SU-DHL-6 (cell line): ENCODE measurements around the gene FAM117A.

Experiments used
- H2AFZ ChIP-seq: fragments of 200-600 bp; sonication (generic); 2 replicates; pipeline ENCODE4 v1.6.1; 2014; ENCODE audit warnings: low read depth, mild to moderate bottlenecking, moderate library complexity, mixed read lengths, antibody characterized with exemption, low read length; ENCODE audit not compliant: severe bottlenecking
- H3F3A ChIP-seq: fragments of 200-600 bp; shearing (Covaris generic); 2 replicates; pipeline ENCODE4 v1.6.0; 2016; ENCODE audit warnings: antibody characterized with exemption, mild to moderate bottlenecking; ENCODE audit not compliant: insufficient read depth
- H3K27ac ChIP-seq: fragments of 200-600 bp; sonication (generic); 2 replicates; pipeline ENCODE4 v1.5.1; 2016; ENCODE audit warnings: low read depth, mild to moderate bottlenecking, low read length, moderate library complexity, mixed read lengths
- H3K27me3 ChIP-seq: fragments of 200-600 bp; sonication (generic), shearing (Covaris generic); 2 replicates; pipeline ENCODE4 v1.6.0; 2014; ENCODE audit warnings: mild to moderate bottlenecking, low read length
- H3K36me3 ChIP-seq: fragments of 200-600 bp; sonication (generic); 2 replicates; pipeline ENCODE4 v1.6.1; 2014; ENCODE audit warnings: mild to moderate bottlenecking, low read length, mixed read lengths
- H3K4me2 ChIP-seq: fragments of 300-600, 200-600 bp; shearing (Covaris generic), sonication (generic); 2 replicates; pipeline ENCODE4 v1.6.0; 2014; ENCODE audit warnings: low read length, low read depth, mild to moderate bottlenecking; ENCODE audit not compliant: poor library complexity, severe bottlenecking
- H3K4me3 ChIP-seq: fragments of 200-600 bp; sonication (generic); 2 replicates; pipeline ENCODE4 v1.5.1; 2014; ENCODE audit warnings: antibody characterized with exemption, low read length, mild to moderate bottlenecking, mixed read lengths; ENCODE audit not compliant: insufficient read depth, poor library complexity, severe bottlenecking
- H3K79me2 ChIP-seq: fragments of 200-600 bp; sonication (generic); 2 replicates; pipeline ENCODE4 v1.6.1; 2014; ENCODE audit warnings: mild to moderate bottlenecking, low read length, moderate library complexity; ENCODE audit not compliant: insufficient read depth
- H3K9ac ChIP-seq: fragments of 200-600 bp; sonication (generic); 2 replicates; pipeline ENCODE4 v1.7.0; 2014; ENCODE audit warnings: mild to moderate bottlenecking, low read length
- H3K9me2 ChIP-seq: fragments of 200-600 bp; sonication (generic); replicated peaks from 2 replicates; pipeline ENCODE4 v1.6.1; 2014; ENCODE audit warnings: low read length; ENCODE audit not compliant: insufficient read depth
- H3K9me3 ChIP-seq: fragments of 200-600 bp; sonication (generic); 2 replicates; pipeline ENCODE4 v1.6.1; 2014; ENCODE audit warnings: low read length, mixed read lengths; ENCODE audit not compliant: insufficient read depth
- H4K20me1 ChIP-seq: fragments of 200-600 bp; sonication (generic); 2 replicates; pipeline ENCODE4 v1.6.1; 2014; ENCODE audit warnings: low read depth, mild to moderate bottlenecking, antibody characterized with exemption, low read length, moderate library complexity, mixed read lengths
- CTCF ChIP-seq: fragments of 200-600 bp; sonication (generic); IDR thresholded peaks from one replicate; pipeline ENCODE4 v1.5.1; 2017; ENCODE audit warnings: antibody characterized with exemption, mild to moderate bottlenecking, low read length, moderate library complexity; ENCODE audit not compliant: insufficient read depth, poor library complexity, severe bottlenecking
- EZH2phosphoT487 ChIP-seq: fragments of 200-600 bp; sonication (generic), shearing (Covaris generic); conservative IDR thresholded peaks from 2 replicates; pipeline ENCODE4 v1.6.1; 2018; ENCODE audit warnings: mild to moderate bottlenecking, antibody characterized with exemption, low read length, moderate library complexity, mixed read lengths

FAM117A gene

DNA sequence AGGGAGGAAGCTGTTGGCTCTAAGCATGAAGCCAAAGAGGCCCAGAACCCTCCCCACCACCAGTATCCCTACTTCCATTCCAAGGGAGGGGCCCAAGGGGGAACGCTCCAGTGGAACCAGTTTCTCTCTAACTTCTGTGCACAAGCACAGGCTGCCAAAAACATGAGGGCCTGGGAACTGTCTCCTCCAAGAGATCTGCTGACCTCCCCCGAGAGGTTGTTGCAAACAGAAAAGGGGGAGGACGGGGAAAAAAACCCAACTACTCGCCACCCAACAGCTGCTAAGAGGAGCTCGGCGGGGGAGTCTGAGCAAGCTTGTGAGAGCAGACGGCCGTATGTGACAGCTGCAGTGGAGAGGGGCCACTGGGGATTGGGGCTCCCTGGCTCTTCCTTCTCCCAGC, 40.5 kb downstream of the FAM117A start:
- no peaks in the 10 kb centered on the region for H3K79me2 ChIP-seq
- no peak overlapping the region for H3K4me3 ChIP-seq
- no peak overlapping the region for H3K27ac ChIP-seq
- no peaks in the 10 kb centered on the region for H3K36me3 ChIP-seq
- no peak overlapping the region for H3K4me2 ChIP-seq
- H3F3A ChIP-seq: no peaks in the 10 kb centered on the region
- TF ChIP-seq EZH2phosphoT487: no peak
- no peak for TF ChIP-seq CTCF
- H2AFZ ChIP-seq: no peak overlapping the region
- H3K9me3 ChIP-seq: no peaks in the 10 kb centered on the region
- H4K20me1 ChIP-seq: no peaks in the 10 kb centered on the region
- H3K9me2 ChIP-seq: no peaks in the 10 kb centered on the region
- H3K27me3 ChIP-seq: no peaks in the 10 kb centered on the region
- H3K9ac ChIP-seq: no peak overlapping the region

- Histone ChIP-seq H3F3A (no peaks in the 10 kb centered on the region), H3K9ac (no peak overlapping the region), H3K9me2 (no peaks in the 10 kb centered on the region), H4K20me1 (no peaks in the 10 kb centered on the region), H3K27me3 (no peaks in the 10 kb centered on the region), H3K79me2 (no peaks in the 10 kb centered on the region), H2AFZ (no peak overlapping the region), H3K4me3 (no peak overlapping the region), H3K4me2 (no peak overlapping the region), H3K9me3 (no peaks in the 10 kb centered on the region), H3K36me3 (no peaks in the 10 kb centered on the region), H3K27ac (no peak overlapping the region)
- TF ChIP-seq EZH2phosphoT487 (no peak), CTCF (no peak)
These were observed 41.9 kb downstream of the FAM117A start for GRCh38 chr17:49722066-49722465.

- H3K36me3 ChIP-seq: no peaks in the 10 kb centered on the region
- no peak overlapping the region for H3K9ac ChIP-seq
- H3K9me3 ChIP-seq: no peaks in the 10 kb centered on the region
- TF ChIP-seq CTCF (no peak), EZH2phosphoT487 (no peak)
- H3K9me2 ChIP-seq: no peaks in the 10 kb centered on the region
- no peak overlapping the region for H3K4me3 ChIP-seq
- no peak overlapping the region for H2AFZ ChIP-seq
- no peak overlapping the region for H3K4me2 ChIP-seq
- H3K79me2 ChIP-seq: no peaks in the 10 kb centered on the region
- no peaks in the 10 kb centered on the region for H3F3A ChIP-seq
- no peaks in the 10 kb centered on the region for H3K27me3 ChIP-seq
- no peak overlapping the region for H3K27ac ChIP-seq
- no peaks in the 10 kb centered on the region for H4K20me1 ChIP-seq
These were observed 46.5 kb downstream of the FAM117A start for GRCh38 chr17:49717371-49717861.
